Activated naive CD4-positive, alpha-beta T cell treated with anti-CD3 and anti-CD28 coated beads, Interleukin-2, amount 50 U/mL, for 72 hours (primary cell): ENCODE measurements around the gene SGK1. TPM values are rescaled to one million over a fixed set of nuclear protein-coding genes. Genes with fewer than 3 reads are reported as not detected.
"Not testable (repeated sequence)": the region's sequence is repeated elsewhere in the genome, so short reads cannot be mapped to it uniquely, and the experiment has no call there.

Experiments used
- ATAC-seq, 2 donors: fragments of 150-1000 bp; cut with Tn5 transposase; 2 replicates each; pipeline ENCODE4 v1.10.0; 2021; ENCODE audit warnings: mild to moderate bottlenecking in 2 of 2, moderate library complexity in 2 of 2
- DNase-seq, 2 donors: peaks; one replicate each; pipeline ENCODE4 v3.0.0; 2021 to 2022; ENCODE audit warnings: low spot score in 2 of 2
- H3K27ac Mint-ChIP-seq, 2 donors: one replicate each; pipeline ENCODE4 v1.8.0; 2022; ENCODE audit warnings: mild to moderate bottlenecking in 2 of 2, mixed read lengths in 2 of 2
- H3K36me3 Mint-ChIP-seq, 2 donors: one replicate each; pipeline ENCODE4 v1.8.0; 2022; ENCODE audit warnings: mixed read lengths in 2 of 2
- H3K9me3 Mint-ChIP-seq, 2 donors: one replicate each; pipeline ENCODE4 v1.8.0; 2022; ENCODE audit warnings: mixed read lengths in 2 of 2
- total RNA-seq, 2 donors: library from RNA; stranded (reverse); gene quantifications; one replicate each; pipeline ENCODE4 v1.2.3, GENCODE V29; 2022

Gene SGK1
- total RNA-seq, 2 donors from 2014 or later, result 42.8 to 48.0 TPM

DNA sequence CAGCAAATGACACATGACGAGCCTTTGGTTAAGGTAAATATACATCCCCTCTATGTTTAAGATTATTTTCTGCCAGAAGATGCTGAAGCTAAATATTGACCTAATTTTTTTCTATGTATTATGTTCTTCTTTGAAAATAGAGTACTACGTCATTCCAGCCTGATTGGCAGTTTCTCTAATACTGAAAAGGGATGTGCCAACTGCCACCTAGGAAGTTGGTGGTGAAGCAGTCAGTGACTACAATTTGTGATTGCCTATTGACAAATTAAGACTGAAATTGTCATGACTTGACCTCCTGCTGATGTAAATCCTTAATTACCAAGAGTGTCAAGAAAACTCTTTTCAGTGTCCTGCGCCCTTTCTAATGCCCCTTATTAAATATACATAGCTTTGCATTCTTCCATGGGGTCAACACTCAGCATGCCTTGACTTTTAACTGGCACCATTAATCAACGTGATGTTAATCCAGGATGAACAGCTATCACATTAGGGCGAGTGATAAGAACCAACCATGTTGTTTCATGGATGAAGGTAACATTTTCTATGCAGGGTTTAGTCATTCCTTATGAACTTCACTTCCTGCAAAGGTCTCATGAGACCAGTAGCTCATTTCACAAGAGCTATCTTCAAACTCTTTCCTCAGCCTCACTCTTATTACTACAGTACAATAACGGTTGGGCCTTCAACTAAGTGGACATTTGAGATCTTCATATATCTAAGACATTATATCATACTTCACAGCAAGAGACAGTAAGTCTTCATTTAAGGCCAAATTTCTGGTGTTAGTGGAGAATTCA is 22.5 kb upstream of the SGK1 start:
- H3K36me3 Mint-ChIP-seq, result peaks cover 0 to 5% of the 10 kb centered on the region in 2 donors
- DNase-seq (no peak), ATAC-seq (no peak)
- H3K9me3 Mint-ChIP-seq, result peaks cover 0 to 5% of the 10 kb centered on the region in 2 donors
- H3K27ac Mint-ChIP-seq, result no peak overlapping the region

DNA sequence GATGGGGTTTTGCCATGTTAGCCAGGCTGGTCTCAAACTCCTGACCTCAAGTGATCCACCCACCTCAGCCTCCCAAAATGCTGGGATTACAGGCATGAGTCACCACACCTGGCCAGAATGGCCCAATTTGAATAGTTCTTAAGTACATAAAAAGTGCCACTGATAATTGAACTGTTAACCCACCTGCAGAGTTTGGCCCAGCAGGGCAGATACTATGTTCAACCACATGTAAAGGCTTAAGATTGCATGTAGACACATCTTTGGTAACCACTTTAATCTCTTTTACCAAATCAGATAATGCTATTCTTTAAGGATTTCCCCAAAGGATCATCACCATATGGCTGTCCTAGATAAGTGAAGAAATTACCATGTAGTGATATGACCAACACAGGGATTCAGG is 21.3 kb upstream of the SGK1 start:
- H3K36me3 Mint-ChIP-seq, result peaks cover 0 to 5% of the 10 kb centered on the region in 2 donors
- H3K9me3 Mint-ChIP-seq, result peaks cover 0 to 5% of the 10 kb centered on the region in 2 donors
- no peak for DNase-seq
- no peak for ATAC-seq
- no peak overlapping the region for H3K27ac Mint-ChIP-seq

DNA sequence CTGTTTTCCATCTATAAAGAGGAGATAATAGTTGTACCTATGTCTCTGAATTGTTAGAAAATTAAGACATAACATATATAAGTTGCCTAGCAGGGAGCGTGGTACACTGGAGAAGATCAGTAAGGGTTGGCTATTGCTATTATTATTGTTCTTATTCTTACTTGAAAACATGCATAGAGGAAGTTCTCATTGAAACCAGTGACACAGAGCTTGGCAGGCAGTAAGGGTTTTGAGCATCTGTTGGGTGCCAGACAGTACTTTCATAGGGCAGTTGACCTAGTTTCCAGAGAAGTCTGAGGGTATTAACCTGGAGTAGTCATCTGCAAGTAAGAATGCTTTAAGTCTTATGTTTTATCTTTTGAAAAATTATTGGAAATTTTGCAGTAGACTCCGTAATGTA is 13.3 kb upstream of the SGK1 start:
- peaks cover 0 to 3% of the 10 kb centered on the region in 2 donors for H3K36me3 Mint-ChIP-seq
- peaks cover 2% of the 10 kb centered on the region in 2 donors for H3K9me3 Mint-ChIP-seq
- DNase-seq, result no peak
- no peak for ATAC-seq
- H3K27ac Mint-ChIP-seq, result no peak overlapping the region

DNA sequence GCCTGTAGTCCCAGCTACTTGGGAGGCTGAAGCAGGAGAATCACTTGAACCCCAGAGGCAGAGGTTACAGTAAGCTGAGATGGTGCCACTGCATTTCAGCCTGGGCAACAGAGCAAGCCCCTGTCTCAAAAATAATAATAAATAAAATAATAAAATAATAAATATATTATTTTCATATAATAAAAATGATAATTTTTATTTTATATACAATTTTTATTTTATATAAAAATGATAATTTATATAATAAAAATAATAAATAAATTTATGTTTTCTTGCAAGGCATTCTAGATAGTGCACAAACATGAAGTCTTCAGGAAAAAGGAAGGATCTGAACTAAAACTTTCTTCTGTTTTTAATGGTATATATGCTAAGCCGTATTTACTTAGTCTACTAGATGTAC is 12.6 kb upstream of the SGK1 start:
- H3K9me3 Mint-ChIP-seq, result peaks cover 4 to 5% of the 10 kb centered on the region in 2 donors
- H3K27ac Mint-ChIP-seq, result no peak overlapping the region
- DNase-seq (no peak), ATAC-seq (no peak)
- H3K36me3 Mint-ChIP-seq, result peaks cover 0 to 8% of the 10 kb centered on the region in 2 donors

DNA sequence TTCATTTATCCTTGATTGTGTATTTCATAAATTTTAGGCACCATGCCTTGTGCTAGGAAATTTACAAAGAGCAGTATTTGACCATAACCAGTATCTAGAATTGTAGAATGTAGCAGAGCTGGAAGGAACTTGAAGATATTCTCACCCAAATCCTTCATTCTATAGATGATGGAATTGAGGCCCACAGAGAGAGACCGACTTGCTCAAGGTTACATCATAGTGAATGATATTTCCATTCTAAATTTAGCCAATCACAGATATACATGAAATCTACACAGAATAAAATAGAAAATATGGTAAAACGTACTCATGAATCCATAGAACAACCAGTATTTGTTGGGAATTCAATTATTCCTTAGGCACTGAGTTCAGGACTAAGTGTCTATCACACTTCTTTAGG is 10.9 kb upstream of the SGK1 start:
- peaks cover 0 to 20% of the 10 kb centered on the region in 2 donors for H3K36me3 Mint-ChIP-seq
- no peak for ATAC-seq
- no peak overlapping the region for H3K27ac Mint-ChIP-seq
- H3K9me3 Mint-ChIP-seq, result peaks cover 4 to 5% of the 10 kb centered on the region in 2 donors
- no peak for DNase-seq

DNA sequence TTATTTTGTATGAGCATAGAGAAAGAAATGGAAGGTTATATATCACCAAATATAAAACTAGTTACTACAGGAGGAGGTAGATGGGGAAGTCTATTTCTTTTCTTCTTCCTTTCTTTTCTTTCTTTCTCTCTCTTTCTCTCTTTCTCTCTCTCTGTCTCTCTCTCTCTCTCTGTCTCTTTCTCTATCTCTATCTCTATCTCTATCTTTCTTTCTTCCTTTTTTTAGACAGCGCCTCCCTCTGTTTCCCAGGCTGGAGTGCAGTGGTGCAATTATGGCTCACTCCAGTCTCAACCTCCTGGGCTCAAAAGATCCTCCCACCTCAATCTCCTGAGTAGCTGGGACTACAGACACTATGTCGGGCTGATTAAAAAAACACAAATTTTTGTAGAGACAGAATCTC is 10.2 kb upstream of the SGK1 start:
- Mint-ChIP-seq H3K36me3 (peaks cover 0 to 20% of the 10 kb centered on the region in 2 donors), H3K9me3 (peaks cover 4 to 5% of the 10 kb centered on the region in 2 donors), H3K27ac (no peak overlapping the region)
- DNase-seq (no peak), ATAC-seq (no peak)

DNA sequence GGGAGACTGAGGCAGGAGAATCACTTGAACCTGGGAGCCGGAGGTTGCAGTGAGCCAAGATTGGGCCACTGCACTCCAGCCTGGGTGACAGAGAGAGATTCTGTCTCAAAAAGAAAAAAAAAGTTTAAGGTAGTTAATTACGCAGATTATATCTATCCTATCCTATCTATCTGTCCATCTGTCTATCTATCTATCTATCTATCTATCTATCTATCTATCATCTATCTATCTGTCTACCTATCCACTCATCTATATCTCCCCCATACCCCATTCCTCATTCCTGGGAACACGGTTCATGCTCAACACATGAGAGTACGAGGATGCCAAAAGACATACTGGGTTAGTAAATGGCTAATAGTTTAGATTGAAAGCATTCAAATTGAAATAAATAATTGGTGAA is 8.3 kb upstream of the SGK1 start:
- H3K36me3 Mint-ChIP-seq, result peaks cover 0 to 20% of the 10 kb centered on the region in 2 donors
- H3K9me3 Mint-ChIP-seq, ATAC-seq, H3K27ac Mint-ChIP-seq, DNase-seq: not testable (repeated sequence)

DNA sequence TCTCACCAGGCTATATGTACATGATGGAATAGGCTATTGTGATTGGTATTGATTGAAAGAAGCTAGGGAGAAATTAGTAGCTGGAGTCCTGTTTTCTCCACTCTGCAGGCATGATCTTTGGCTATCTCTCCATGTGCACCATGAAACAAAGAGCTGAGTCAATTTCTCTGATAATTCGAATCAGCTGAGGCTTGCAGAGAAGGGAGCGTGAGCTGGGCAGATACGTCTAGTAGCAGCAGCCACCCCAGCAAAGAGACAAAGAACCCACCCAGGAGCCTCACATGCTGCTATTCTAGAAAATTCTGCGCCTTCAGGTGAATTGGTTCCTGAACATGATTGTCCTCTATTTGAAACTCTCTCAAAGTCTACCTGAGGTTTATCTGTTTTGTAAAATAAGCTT is 6.9 kb upstream of the SGK1 start:
- peaks cover 5 to 7% of the 10 kb centered on the region in 2 donors for H3K9me3 Mint-ChIP-seq
- peaks cover 0 to 23% of the 10 kb centered on the region in 2 donors for H3K36me3 Mint-ChIP-seq
- no peak overlapping the region for H3K27ac Mint-ChIP-seq
- ATAC-seq (no peak), DNase-seq (no peak)

DNA sequence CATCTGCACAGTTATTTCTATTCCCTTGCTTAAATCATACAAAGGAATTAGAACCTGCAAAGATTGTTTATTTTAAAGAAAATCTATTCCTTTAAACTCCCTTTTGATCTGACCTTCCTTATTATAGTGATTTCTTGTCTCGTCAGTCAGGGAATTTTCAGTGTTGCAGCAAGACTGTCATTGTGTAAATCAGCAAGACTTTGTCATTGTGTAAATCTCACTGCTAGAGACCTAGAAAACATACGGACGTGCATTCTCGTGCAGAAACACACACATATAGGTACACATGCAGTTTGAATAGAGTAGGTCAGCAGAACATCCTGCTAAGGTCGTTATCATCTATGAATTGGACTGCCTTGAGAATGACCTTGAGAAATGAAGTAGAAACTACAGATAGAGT is 6.2 kb upstream of the SGK1 start:
- no peak for DNase-seq
- Mint-ChIP-seq H3K36me3 (peaks cover 0 to 29% of the 10 kb centered on the region in 2 donors), H3K27ac (no peak overlapping the region), H3K9me3 (peaks cover 5 to 8% of the 10 kb centered on the region in 2 donors)
- ATAC-seq, result no peak

DNA sequence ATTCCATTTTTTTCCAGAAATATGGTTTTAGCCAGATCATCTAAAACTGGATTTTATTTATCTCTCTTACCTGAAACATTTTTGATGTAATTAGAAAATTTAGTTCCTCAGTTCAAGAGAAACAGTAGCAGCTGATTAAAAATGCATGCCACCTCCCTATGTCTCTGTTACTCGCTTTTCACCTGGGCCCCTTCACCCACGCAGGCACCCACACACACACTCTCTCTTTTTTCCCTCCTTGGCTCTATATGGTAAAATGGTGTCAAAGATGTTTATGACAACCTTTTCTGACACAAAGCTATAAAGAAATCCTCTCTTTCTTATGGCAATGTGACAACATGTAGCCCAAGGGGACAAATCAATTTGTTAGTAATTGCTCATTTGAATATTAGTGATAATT is 5.8 kb upstream of the SGK1 start:
- peaks cover 0 to 32% of the 10 kb centered on the region in 2 donors for H3K36me3 Mint-ChIP-seq
- peaks cover 5 to 8% of the 10 kb centered on the region in 2 donors for H3K9me3 Mint-ChIP-seq
- H3K27ac Mint-ChIP-seq, result no peak overlapping the region
- ATAC-seq, result no peak
- no peak for DNase-seq

DNA sequence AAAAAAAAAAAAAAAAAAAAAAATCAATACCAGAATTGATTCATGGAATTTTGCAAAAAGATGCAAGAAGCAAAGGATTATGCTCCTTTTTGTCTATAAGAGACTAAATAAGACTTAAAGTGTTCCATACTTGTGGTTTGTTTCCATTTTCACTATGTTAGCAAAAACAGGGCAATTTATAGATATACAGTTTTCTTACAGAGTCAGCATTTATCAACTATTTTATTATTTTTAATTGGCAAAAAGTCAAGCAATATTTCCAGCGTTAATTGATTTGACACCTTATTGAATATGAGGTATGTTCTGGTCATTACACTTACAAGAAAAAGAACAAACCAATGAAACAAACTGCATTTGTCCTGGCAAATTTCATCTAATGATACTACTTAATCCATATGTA is 5.4 kb upstream of the SGK1 start:
- H3K36me3 Mint-ChIP-seq, result peaks cover 0 to 32% of the 10 kb centered on the region in 2 donors
- no peak for DNase-seq
- peaks cover 5 to 8% of the 10 kb centered on the region in 2 donors for H3K9me3 Mint-ChIP-seq
- ATAC-seq, result no peak
- no peak overlapping the region for H3K27ac Mint-ChIP-seq

DNA sequence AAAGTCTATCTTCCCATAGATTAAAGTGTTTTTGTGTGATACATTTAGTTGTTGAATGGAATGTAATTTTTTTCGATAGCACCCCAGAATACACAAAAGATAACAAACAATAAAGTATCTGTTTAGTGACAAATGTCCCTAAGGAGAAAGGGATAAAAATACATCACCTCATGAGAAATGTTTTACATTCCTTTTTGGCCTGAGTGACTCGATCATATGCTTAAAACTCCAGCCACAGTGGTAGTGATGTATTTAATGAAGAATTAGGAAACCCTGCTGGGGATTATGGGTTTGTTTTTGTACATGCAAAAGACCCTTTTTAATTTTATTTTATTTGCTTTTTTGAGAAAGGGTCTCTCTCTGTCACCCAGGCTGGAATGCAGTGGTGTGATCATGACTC is 4.3 kb upstream of the SGK1 start:
- H3K36me3 Mint-ChIP-seq, result peaks cover 4 to 32% of the 10 kb centered on the region in 2 donors
- H3K9me3 Mint-ChIP-seq, result peaks cover 5 to 8% of the 10 kb centered on the region in 2 donors
- ATAC-seq (no peak), DNase-seq (no peak)
- H3K27ac Mint-ChIP-seq, result no peak overlapping the region

DNA sequence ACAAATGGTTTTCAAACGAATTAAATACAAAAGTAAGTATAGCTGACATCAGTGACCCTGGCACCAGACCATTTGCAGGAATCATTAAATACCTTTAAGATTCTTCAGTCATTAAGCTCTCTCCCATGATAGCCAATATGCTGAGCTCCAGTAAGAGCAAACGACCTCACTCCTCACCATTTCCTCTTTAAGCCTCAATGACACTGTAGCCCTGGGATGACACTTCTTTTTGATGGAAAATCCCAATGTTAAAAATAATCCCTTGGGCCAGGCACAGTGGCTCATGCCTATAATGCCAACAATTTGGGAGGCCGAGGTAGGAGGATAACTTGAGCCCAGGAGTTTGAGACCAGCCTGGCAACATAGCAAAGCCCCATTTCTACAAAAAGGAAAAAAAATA is 3.3 kb upstream of the SGK1 start:
- Mint-ChIP-seq H3K36me3 (peaks cover 4 to 29% of the 10 kb centered on the region in 2 donors), H3K27ac (no peak overlapping the region), H3K9me3 (peaks cover 2 to 6% of the 10 kb centered on the region in 2 donors)
- ATAC-seq, result no peak
- DNase-seq, result no peak

DNA sequence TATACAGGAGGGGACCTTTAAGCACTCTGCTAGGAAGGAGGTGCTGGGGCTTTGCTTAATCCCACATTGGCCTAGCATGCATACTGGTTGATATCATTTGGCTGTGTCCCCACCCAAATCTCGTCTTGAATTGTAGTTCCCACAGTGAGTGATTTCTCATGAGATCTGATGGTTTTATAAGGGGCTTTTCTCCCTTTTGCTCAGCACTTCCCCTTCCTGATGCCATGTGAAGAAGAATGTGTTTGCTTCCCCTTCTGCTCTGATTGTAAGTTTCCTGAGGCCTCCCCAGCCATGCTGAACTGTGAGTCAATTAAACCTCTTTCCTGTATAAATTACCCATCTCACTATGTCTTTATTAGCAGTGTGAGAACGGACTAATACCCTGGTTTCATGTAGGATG is 1.8 kb upstream of the SGK1 start:
- H3K9me3 Mint-ChIP-seq, H3K27ac Mint-ChIP-seq, DNase-seq, ATAC-seq: not testable (repeated sequence)
- H3K36me3 Mint-ChIP-seq, result peaks cover 4 to 15% of the 10 kb centered on the region in 2 donors

DNA sequence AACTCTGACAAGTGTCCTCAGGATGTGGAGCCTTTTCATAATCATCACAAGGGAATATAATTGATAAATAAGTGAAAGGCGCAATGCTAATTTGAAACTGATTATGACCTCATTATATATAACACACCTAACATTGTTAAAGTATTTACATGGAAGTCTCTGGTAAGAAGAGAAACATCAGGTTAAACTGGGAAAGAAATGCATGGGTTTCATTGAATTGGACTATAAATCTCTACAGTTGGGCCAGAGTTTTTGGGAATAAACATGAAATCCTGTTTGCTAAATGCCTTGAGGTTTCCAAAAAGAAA is 1.0 kb upstream of the SGK1 start:
- ATAC-seq, result no peak
- no peak for DNase-seq
- H3K36me3 Mint-ChIP-seq, result peaks cover 4 to 12% of the 10 kb centered on the region in 2 donors
- peaks cover 0 to 5% of the 10 kb centered on the region in 2 donors for H3K9me3 Mint-ChIP-seq
- H3K27ac Mint-ChIP-seq, result no peak overlapping the region

DNA sequence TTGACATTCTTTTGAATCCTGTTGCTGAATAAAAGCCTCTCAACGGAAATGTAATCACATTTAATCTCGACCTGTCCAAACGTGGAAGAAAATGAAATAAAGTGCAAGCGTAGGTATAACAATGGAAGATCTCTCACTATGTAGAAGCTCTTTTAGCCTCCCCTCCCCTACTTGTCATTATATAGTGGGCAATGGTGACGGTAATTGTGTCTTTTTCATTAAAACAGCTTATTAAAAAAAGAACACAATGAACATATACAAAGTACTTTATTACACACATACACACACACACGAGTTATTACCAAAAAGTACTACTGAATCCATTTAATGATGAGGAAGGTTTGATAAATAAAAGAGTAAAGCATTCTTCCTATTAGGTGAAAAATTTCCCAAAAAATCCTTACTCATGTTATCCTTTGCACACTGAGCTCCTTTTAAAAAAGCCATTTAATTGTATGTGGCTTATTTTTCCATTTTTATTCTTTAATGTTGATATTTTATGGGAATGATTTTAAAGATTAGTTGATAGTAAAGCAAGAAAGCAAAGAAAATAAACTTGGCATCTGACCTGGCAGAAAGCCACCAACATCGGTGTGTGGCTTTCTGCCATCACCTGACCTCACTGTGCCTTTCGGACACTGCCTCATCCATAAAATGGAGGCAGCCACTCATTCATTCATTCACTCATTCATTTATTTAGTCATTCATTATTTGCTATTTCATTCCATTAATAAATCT is 493 bp upstream of the SGK1 start:
- Mint-ChIP-seq H3K9me3 (peaks cover 0 to 5% of the 10 kb centered on the region in 2 donors), H3K27ac (no peak overlapping the region)
- DNase-seq, result no peak

DNA sequence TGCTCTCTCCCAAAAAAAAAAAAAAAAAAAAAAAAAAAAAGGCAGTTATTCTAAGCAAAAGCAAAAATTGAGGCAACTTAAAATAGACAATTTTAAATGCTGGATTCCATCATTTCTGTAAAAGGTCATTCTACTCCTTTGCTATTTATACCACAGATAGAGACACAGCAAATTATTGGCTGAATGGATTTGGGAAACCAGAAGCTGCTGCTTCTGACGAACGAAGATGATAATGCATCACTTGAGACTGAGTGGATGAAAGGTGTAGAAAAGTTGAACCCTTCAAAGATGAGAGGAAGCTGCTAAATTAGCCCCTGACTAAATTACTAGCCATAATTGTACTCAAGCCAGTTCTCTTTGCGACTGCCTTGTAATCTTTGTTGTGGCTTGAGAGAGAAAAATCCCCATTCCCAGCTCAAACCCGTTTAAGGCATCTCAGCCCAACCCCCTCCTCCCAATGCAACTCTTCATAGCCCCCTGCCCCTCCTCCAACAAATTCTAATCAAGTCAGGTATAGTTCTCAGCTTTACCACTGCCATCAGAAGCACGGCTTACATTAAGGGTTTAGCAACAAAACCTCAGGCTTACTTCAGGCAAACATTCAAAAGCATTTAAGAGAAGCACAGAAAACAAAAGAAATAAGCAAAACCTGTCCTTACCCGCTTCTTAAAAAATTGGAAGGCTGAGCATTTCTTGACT is 1.0 kb downstream of the SGK1 start:
- ATAC-seq (peak in 1 of 2 donors; percentile 21), DNase-seq (no peak)
- H3K36me3 Mint-ChIP-seq, result peaks cover 4 to 12% of the 10 kb centered on the region in 2 donors

More for the DNA sequence above, 493 bp upstream of the SGK1 start:
- ATAC-seq, result no peak
- H3K36me3 Mint-ChIP-seq, result peaks cover 4 to 12% of the 10 kb centered on the region in 2 donors

More for the DNA sequence above, 1.0 kb downstream of the SGK1 start:
- Mint-ChIP-seq H3K27ac (no peak overlapping the region), H3K9me3 (peaks cover 0 to 5% of the 10 kb centered on the region in 2 donors)
